T47D (cell line): Measurements from ENCODE around the gene DHCR7.

Experiments used
- DNase-seq, 2 experiments: peaks; one replicate each; pipeline versions ENCODE4 v3.0.0 to v3.0.0-alpha.2; 2011 to 2012; ENCODE audit warnings: low read depth in 1 of 2, low spot score in 1 of 2
- JUND ChIP-seq: IDR thresholded peaks from 2 replicates; pipeline ENCODE4 v1.6.1; 2012; ENCODE audit warnings: low read depth
- in situ Hi-C: cut with HindIII; loops from 2 replicates; pipeline ENCODE4 v1.10.0; 2016; ENCODE audit warnings: low sequenced_read_pairs, low pct_unique_long_range_greater_than_20kb

The DHCR7 gene

GRCh38 chr11:71448257-71449171, at the start of gene DHCR7:
TSS of gene DHCR7 (minus strand) at chr11:71448393. CDS start at chr11:71444952, 3,441 bp downstream.
- in situ Hi-C loops, result no loop called here
- no peak for TF ChIP-seq JUND
- peak; percentile 96 to 97 for DNase-seq

- in situ Hi-C loops, result no loop called here
- no peak for TF ChIP-seq JUND
- DNase-seq, result no peak
Measured at GRCh38 chr11:71496421-71496820, 48.2 kb upstream of the DHCR7 start.

GRCh38 chr11:71495286-71496230, 47.4 kb upstream of the DHCR7 start:
- TF ChIP-seq JUND, result no peak
- no peak for DNase-seq
- in situ Hi-C loops, result no loop called here

GRCh38 chr11:71491940-71492339, 43.7 kb upstream of the DHCR7 start:
- TF ChIP-seq JUND, result no peak
- in situ Hi-C loops, result no loop called here
- DNase-seq, result no peak

- in situ Hi-C loops, result no loop called here
- no peak for DNase-seq
- no peak for TF ChIP-seq JUND
Measured at GRCh38 chr11:71491531-71491930, 43.3 kb upstream of the DHCR7 start.

- TF ChIP-seq JUND, result no peak
- no peak for DNase-seq
- in situ Hi-C loops, result no loop called here
Measured at GRCh38 chr11:71490731-71491390, 42.7 kb upstream of the DHCR7 start.

GRCh38 chr11:71490044-71490730, 42.0 kb upstream of the DHCR7 start:
- no peak for DNase-seq
- in situ Hi-C loops, result no loop called here
- no peak for TF ChIP-seq JUND

GRCh38 chr11:71489311-71490043, 41.3 kb upstream of the DHCR7 start:
- in situ Hi-C loops, result no loop called here

GRCh38 chr11:71488681-71489270, 40.6 kb upstream of the DHCR7 start:
- in situ Hi-C loops, result no loop called here
- no peak for TF ChIP-seq JUND
- DNase-seq, result no peak

More at GRCh38 chr11:71489311-71490043, 41.3 kb upstream of the DHCR7 start:
- DNase-seq, result no peak
- no peak for TF ChIP-seq JUND

GRCh38 chr11:71486320-71486719, 38.1 kb upstream of the DHCR7 start:
- in situ Hi-C loops, result no loop called here
- no peak for DNase-seq
- no peak for TF ChIP-seq JUND

- TF ChIP-seq JUND, result no peak
- no peak for DNase-seq
- in situ Hi-C loops, result no loop called here
Measured at GRCh38 chr11:71485466-71485865, 37.3 kb upstream of the DHCR7 start.
